ENCODE data around the gene UTP14C. TPM values are rescaled to one million over a fixed set of nuclear protein-coding genes. Genes with fewer than 3 reads are reported as not detected.
"Not testable (repeated sequence)": the region's sequence is repeated elsewhere in the genome, so short reads cannot be mapped to it uniquely, and the experiment has no call there.

UTP14C gene
- total and polyA plus RNA-seq, 2 donors (not counting 1 experiment from before 2014, with no cell fraction given) = 1.9 to 14.9 TPM

- Histone ChIP-seq H3K27ac (ENCODE audit: low read length in 2 of 2) (no peak overlapping the region), H3K27me3 (replicated peaks in 1 of 4; ENCODE audit: control extremely low read depth in 1 of 4, control insufficient read depth in 3 of 4, insufficient read depth in 4 of 4, low read length in 3 of 4) (no peaks in the 10 kb centered on the region), H3K4me3 (ENCODE audit: control extremely low read depth in 1 of 5, extremely low read depth in 1 of 5, insufficient read depth in 1 of 5, low read depth in 2 of 5, low read length in 4 of 5) (no peak overlapping the region), H3K9me3 (ENCODE audit: control extremely low read depth in 1 of 3, control insufficient read depth in 2 of 3, insufficient read depth in 1 of 3, low read length in 2 of 3) (peaks cover 0 to 6% (median 0%) of the 10 kb centered on the region in 3 donors), H2AFZ (ENCODE audit: insufficient read depth, low read depth, low read length, poor library complexity, severe bottlenecking) (no peak overlapping the region), H4K20me1 (ENCODE audit: control insufficient read depth, insufficient read depth, low read length, poor library complexity, severe bottlenecking) (no peaks in the 10 kb centered on the region), H3K9ac (ENCODE audit: low read length) (no peak overlapping the region), H3K79me2 (ENCODE audit: control insufficient read depth, insufficient read depth, low read length) (no peaks in the 10 kb centered on the region), H3K4me1 (ENCODE audit: control insufficient read depth in 2 of 2, insufficient read depth in 2 of 2, low read length in 2 of 2) (no peaks in the 10 kb centered on the region), H3K36me3 (replicated peaks in 1 of 2; ENCODE audit: control extremely low read depth in 1 of 2, control insufficient read depth in 1 of 2, extremely low read depth in 1 of 2, insufficient read depth in 2 of 2, low read length in 1 of 2) (no peaks in the 10 kb centered on the region), H3K4me2 (replicated peaks; ENCODE audit: low read depth, low read length, poor library complexity, severe bottlenecking) (no peak overlapping the region)
- intact Hi-C loops (cut with micrococcal nuclease) = no loop called here
- POLR2A ChIA-PET = no interaction called here
- Mint-ChIP-seq H3K4me3 (no peak overlapping the region), H3K4me1 (no peaks in the 10 kb centered on the region), H3K27me3 (peaks cover 36% of the 10 kb centered on the region), H3K27ac (no peak overlapping the region), H3K9me3 (ENCODE audit: insufficient read depth) (peaks cover 4% of the 10 kb centered on the region)
- DNase-seq (no peak), ATAC-seq (ENCODE audit: low read depth) (no peak)
- no peak for TF ChIP-seq CTCF (IDR thresholded peaks at IDR 0.05)
- TF ChIP-seq EZH2 (IDR thresholded peaks at IDR 0.05; ENCODE audit: borderline replicate concordance, insufficient read depth, low read depth, low read length, poor library complexity, severe bottlenecking) = no peak
- CTCF ChIA-PET = interaction anchor here (1.0 kb wide), 1 partner anchor 27 kb away, joined by 3 read pairs; no protein-coding TSS in a partner anchor
- 95% methylated on average over 3 of the region's 4 CpGs for WGBS (ENCODE audit: insufficient coverage)
Observed at GRCh38 chr13:51981355-51981754, 43.1 kb upstream of the UTP14C start.

GRCh38 chr13:51983292-51983691 lies 41.2 kb upstream of the UTP14C start:
- WGBS (ENCODE audit: insufficient coverage) = 100% methylated on average over 3 of the region's 3 CpGs
- H3K9me3 Mint-ChIP-seq (ENCODE audit: insufficient read depth); H3K27me3 ChIP-seq (replicated peaks in 1 of 4; ENCODE audit: control extremely low read depth in 1 of 4, control insufficient read depth in 3 of 4, insufficient read depth in 4 of 4, low read length in 3 of 4); H3K79me2 ChIP-seq (ENCODE audit: control insufficient read depth, insufficient read depth, low read length); H3K4me1 Mint-ChIP-seq; CTCF ChIA-PET; H3K4me1 ChIP-seq (ENCODE audit: control insufficient read depth in 2 of 2, insufficient read depth in 2 of 2, low read length in 2 of 2); POLR2A ChIA-PET; DNase-seq; H3K4me2 ChIP-seq (replicated peaks; ENCODE audit: low read depth, low read length, poor library complexity, severe bottlenecking); H3K36me3 ChIP-seq (replicated peaks in 1 of 2; ENCODE audit: control extremely low read depth in 1 of 2, control insufficient read depth in 1 of 2, extremely low read depth in 1 of 2, insufficient read depth in 2 of 2, low read length in 1 of 2); H3K4me3 Mint-ChIP-seq; H3K9me3 ChIP-seq (ENCODE audit: control extremely low read depth in 1 of 3, control insufficient read depth in 2 of 3, insufficient read depth in 1 of 3, low read length in 2 of 3); H4K20me1 ChIP-seq (ENCODE audit: control insufficient read depth, insufficient read depth, low read length, poor library complexity, severe bottlenecking); H3K4me3 ChIP-seq (ENCODE audit: control extremely low read depth in 1 of 5, extremely low read depth in 1 of 5, insufficient read depth in 1 of 5, low read depth in 2 of 5, low read length in 4 of 5); H2AFZ ChIP-seq (ENCODE audit: insufficient read depth, low read depth, low read length, poor library complexity, severe bottlenecking); intact Hi-C loops (cut with micrococcal nuclease); H3K27ac ChIP-seq (ENCODE audit: low read length in 2 of 2); H3K27ac Mint-ChIP-seq; H3K9ac ChIP-seq (ENCODE audit: low read length); ATAC-seq (ENCODE audit: low read depth): not testable (repeated sequence)
- peaks cover 36% of the 10 kb centered on the region for H3K27me3 Mint-ChIP-seq

- H3K4me2 ChIP-seq (replicated peaks; ENCODE audit: low read depth, low read length, poor library complexity, severe bottlenecking); ATAC-seq (ENCODE audit: low read depth); H3K4me1 Mint-ChIP-seq; H3K4me3 Mint-ChIP-seq; H3K27me3 ChIP-seq (replicated peaks in 1 of 4; ENCODE audit: control extremely low read depth in 1 of 4, control insufficient read depth in 3 of 4, insufficient read depth in 4 of 4, low read length in 3 of 4); H3K9me3 Mint-ChIP-seq (ENCODE audit: insufficient read depth); POLR2A ChIA-PET; H3K9ac ChIP-seq (ENCODE audit: low read length); H4K20me1 ChIP-seq (ENCODE audit: control insufficient read depth, insufficient read depth, low read length, poor library complexity, severe bottlenecking); H2AFZ ChIP-seq (ENCODE audit: insufficient read depth, low read depth, low read length, poor library complexity, severe bottlenecking); H3K4me3 ChIP-seq (ENCODE audit: control extremely low read depth in 1 of 5, extremely low read depth in 1 of 5, insufficient read depth in 1 of 5, low read depth in 2 of 5, low read length in 4 of 5); H3K9me3 ChIP-seq (ENCODE audit: control extremely low read depth in 1 of 3, control insufficient read depth in 2 of 3, insufficient read depth in 1 of 3, low read length in 2 of 3); H3K27ac Mint-ChIP-seq; intact Hi-C loops (cut with micrococcal nuclease); H3K36me3 ChIP-seq (replicated peaks in 1 of 2; ENCODE audit: control extremely low read depth in 1 of 2, control insufficient read depth in 1 of 2, extremely low read depth in 1 of 2, insufficient read depth in 2 of 2, low read length in 1 of 2); DNase-seq; H3K79me2 ChIP-seq (ENCODE audit: control insufficient read depth, insufficient read depth, low read length); H3K27ac ChIP-seq (ENCODE audit: low read length in 2 of 2); CTCF ChIA-PET; H3K4me1 ChIP-seq (ENCODE audit: control insufficient read depth in 2 of 2, insufficient read depth in 2 of 2, low read length in 2 of 2): not testable (repeated sequence)
- no CpG with 5 or more reads among the region's 4 CpGs for WGBS (ENCODE audit: insufficient coverage)
- peaks cover 36% of the 10 kb centered on the region for H3K27me3 Mint-ChIP-seq
Observed at GRCh38 chr13:51984904-51985303, 39.6 kb upstream of the UTP14C start.
